Hematopoietic multipotent progenitor cell (in vitro differentiated cells): ENCODE results near the gene GBF1. TPM values are rescaled to one million over a fixed set of nuclear protein-coding genes. Genes with fewer than 3 reads are reported as not detected.
"Not testable (repeated sequence)": the region's sequence is repeated elsewhere in the genome, so short reads cannot be mapped to it uniquely, and the experiment has no call there.

Experiments
- DNase-seq, 3 donors: peaks; one replicate each; pipeline ENCODE4 v3.0.0-alpha.2; 2011 to 2015; ENCODE audit warnings: low read depth in 2 of 3, low spot score in 2 of 3
- total RNA-seq: library from RNA; depleted of rRNA; stranded (reverse); fragments of >200 nt; gene quantifications from one replicate; pipeline ENCODE4 v1.2.3, GENCODE V29; 2012

GBF1 gene
- total RNA-seq, 1 donor = 24.8 TPM

GRCh38 chr10:102231357-102232318 is 13.7 kb upstream of the GBF1 start:
- peak in 2 of 3 donors; percentile 71 to 77 for DNase-seq

- DNase-seq = no peak
Measured at GRCh38 chr10:102233997-102234396, 11.3 kb upstream of the GBF1 start.

- no peak for DNase-seq
Measured at GRCh38 chr10:102234888-102235597, 10.3 kb upstream of the GBF1 start.

GRCh38 chr10:102235598-102235920 is 9.8 kb upstream of the GBF1 start:
- DNase-seq = no peak

GRCh38 chr10:102236006-102236405 is 9.3 kb upstream of the GBF1 start:
- DNase-seq = no peak

- DNase-seq = no peak
Measured at GRCh38 chr10:102237711-102238252, 7.5 kb upstream of the GBF1 start.

GRCh38 chr10:102240467-102241031 is 4.8 kb upstream of the GBF1 start:
- no peak for DNase-seq

GRCh38 chr10:102241032-102241443 is 4.3 kb upstream of the GBF1 start:
- DNase-seq = peak in 1 of 3 donors; percentile 20

GRCh38 chr10:102241444-102242117 is 3.8 kb upstream of the GBF1 start, which contains the start of gene PITX3:
TSS of gene PITX3 (minus strand) at chr10:102241512. CDS start at chr10:102232080, 9,432 bp downstream.
- DNase-seq = peak in 2 of 3 donors; percentile 93

- DNase-seq = no peak
Measured at GRCh38 chr10:102242118-102242485, 3.2 kb upstream of the GBF1 start.

- DNase-seq = no peak
Measured at GRCh38 chr10:102243309-102243708, 2.0 kb upstream of the GBF1 start.

GRCh38 chr10:102245932-102246251 is 560 bp downstream of the GBF1 start:
- DNase-seq = no peak

GRCh38 chr10:102246261-102246660 is 929 bp downstream of the GBF1 start:
- no peak for DNase-seq

GRCh38 chr10:102247734-102248133 is 2.4 kb downstream of the GBF1 start:
- DNase-seq = no peak

- DNase-seq = not testable (repeated sequence)
Measured at GRCh38 chr10:102252508-102252907, 7.2 kb downstream of the GBF1 start.

- DNase-seq = no peak
Measured at GRCh38 chr10:102254426-102254825, 9.1 kb downstream of the GBF1 start.

GRCh38 chr10:102255404-102255803 is 10.1 kb downstream of the GBF1 start:
- no peak for DNase-seq

GRCh38 chr10:102261196-102261595 is 15.9 kb downstream of the GBF1 start:
- DNase-seq = no peak

- no peak for DNase-seq
Measured at GRCh38 chr10:102261842-102262241, 16.5 kb downstream of the GBF1 start.

- DNase-seq = no peak
Measured at GRCh38 chr10:102262744-102263370, 17.5 kb downstream of the GBF1 start.
